Stimulated activated effector memory CD8-positive, alpha-beta T cell treated with anti-CD3 and anti-CD28 coated beads, Interleukin-12 subunit alpha, Interleukin-12 subunit beta, amount 100 ng/mL, for 72 hours (primary cell): ENCODE data around the gene ZNF625.

Source experiments
- ATAC-seq: fragments of 150-1000 bp; cut with Tn5 transposase; 2 replicates; pipeline ENCODE4 v1.10.0; 2021
- DNase-seq, 2 donors: peaks; one replicate each; pipeline ENCODE4 v3.0.0; 2021 to 2022; ENCODE audit warnings: low spot score in 2 of 2
- H3K27ac Mint-ChIP-seq: one replicate; pipeline ENCODE4 v1.8.0; 2022; ENCODE audit warnings: mild to moderate bottlenecking, mixed read lengths
- H3K36me3 Mint-ChIP-seq: one replicate; pipeline ENCODE4 v1.8.0; 2022; ENCODE audit warnings: mild to moderate bottlenecking, mixed read lengths
- H3K4me1 Mint-ChIP-seq: one replicate; pipeline ENCODE4 v1.8.0; 2022; ENCODE audit warnings: mixed read lengths
- H3K4me3 Mint-ChIP-seq: one replicate; pipeline ENCODE4 v1.8.0; 2022; ENCODE audit warnings: mild to moderate bottlenecking, mixed read lengths
- H3K9me3 Mint-ChIP-seq: one replicate; pipeline ENCODE4 v1.8.0; 2022; ENCODE audit warnings: mixed read lengths

The ZNF625 gene

DNA sequence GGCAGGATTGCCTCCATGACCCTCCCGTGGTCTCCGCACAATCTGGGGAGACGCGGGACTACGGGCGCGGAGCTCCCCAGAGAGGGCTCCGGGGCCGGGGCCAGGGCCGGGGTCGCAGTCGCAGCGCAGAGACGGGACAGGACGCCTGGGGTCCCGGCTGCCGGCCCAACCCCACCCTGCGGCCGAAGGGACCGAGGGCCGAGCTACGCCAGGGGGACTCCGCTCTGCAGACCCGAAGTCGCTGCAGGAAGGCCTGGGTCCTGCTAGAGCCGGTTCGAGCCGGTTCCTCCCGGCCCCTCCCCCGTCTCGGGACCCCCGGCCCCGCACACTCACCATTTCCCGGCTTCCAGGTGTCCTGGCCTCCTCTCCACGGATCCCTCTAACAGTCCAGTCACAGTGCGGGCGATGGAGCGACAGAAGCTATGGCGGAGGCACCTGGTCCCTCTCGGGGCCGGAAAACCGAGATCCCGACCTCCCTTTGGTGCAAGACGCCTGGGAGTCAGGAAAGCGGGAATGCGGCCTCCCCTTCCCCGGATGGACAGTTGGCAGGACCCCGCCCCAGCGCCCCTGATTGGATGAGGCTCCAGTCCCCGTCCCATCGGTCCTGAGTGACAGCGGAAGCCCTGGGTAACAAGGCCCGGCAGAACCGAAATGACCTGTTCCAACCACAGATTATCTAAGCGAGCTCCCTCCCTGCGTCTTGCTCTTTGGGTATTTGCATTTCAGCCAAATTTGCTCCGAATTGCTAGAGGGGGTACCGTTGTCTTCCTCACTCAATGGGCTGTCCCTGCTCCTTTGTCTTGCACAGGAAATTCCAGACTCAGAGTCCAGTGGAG is at the start of gene ZNF625:
Gene ZNF625, minus strand, starts transcription at position 512 of the 836 bp plus-strand sequence. Its CDS starts 176 bp downstream, at position 336.
- peak within 1 kb of the TSS; percentile 90 for H3K27ac Mint-ChIP-seq
- ATAC-seq (peak; percentile 85), DNase-seq (peak in 1 of 2 donors; percentile 69)
- peaks cover 6% of the 10 kb centered on the region for H3K4me1 Mint-ChIP-seq
- no peaks in the 10 kb centered on the region for H3K9me3 Mint-ChIP-seq
- peaks cover 6% of the 10 kb centered on the region for H3K36me3 Mint-ChIP-seq
- peak within 1 kb of the TSS; percentile 82 for H3K4me3 Mint-ChIP-seq

DNA sequence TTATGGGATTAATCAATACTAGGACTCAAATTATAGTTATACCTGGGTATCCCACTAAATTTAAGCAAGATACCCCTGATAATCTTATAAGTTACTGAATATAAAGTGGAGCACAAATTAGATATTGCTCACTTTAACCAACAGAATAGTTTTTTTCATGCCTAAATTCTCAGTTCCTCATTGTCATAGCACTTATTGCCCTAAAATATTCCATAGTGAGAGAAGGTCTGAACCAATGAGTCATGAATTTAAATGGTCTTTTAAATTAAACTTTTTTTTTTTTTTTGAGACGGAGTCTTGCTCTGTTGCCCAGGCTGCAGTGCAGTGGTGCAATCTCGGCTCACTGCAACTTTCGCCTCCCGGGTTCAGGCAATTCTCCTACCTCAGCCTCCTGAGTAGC is 48.8 kb upstream of the ZNF625 start:
- Mint-ChIP-seq H3K4me1 (no peaks in the 10 kb centered on the region), H3K27ac (no peak overlapping the region)
- no peak for ATAC-seq

DNA sequence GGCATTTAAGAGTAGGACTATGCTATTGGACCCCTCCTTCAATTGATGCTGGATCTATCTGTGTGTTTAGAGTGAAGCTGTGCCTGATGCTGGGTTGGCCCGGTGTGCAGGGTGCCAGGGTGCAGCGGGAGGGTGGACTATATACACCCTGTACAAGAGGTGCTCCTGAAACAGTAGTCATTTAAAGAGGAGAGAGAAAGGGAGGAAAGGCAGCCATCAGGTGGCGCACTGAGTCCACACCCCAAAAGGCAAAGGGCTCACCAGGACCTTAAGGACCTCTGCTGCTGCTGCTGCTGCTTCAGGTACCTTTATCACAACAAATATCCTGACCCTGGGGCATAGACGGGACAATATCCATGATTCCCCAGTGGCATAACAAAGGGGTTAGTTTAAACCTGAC is 45.7 kb upstream of the ZNF625 start:
- H3K36me3 Mint-ChIP-seq: no peaks in the 10 kb centered on the region
- no peak overlapping the region for H3K4me3 Mint-ChIP-seq
- H3K27ac Mint-ChIP-seq: no peak overlapping the region
- no peaks in the 10 kb centered on the region for H3K4me1 Mint-ChIP-seq
- ATAC-seq: peak; percentile 74
- peak in 1 of 2 donors; percentile 52 for DNase-seq
- peaks cover 28% of the 10 kb centered on the region for H3K9me3 Mint-ChIP-seq

More for the DNA sequence above, 48.8 kb upstream of the ZNF625 start:
- H3K4me3 Mint-ChIP-seq: no peak overlapping the region
- no peak for DNase-seq
- H3K9me3 Mint-ChIP-seq: peaks cover 35% of the 10 kb centered on the region
- no peaks in the 10 kb centered on the region for H3K36me3 Mint-ChIP-seq

DNA sequence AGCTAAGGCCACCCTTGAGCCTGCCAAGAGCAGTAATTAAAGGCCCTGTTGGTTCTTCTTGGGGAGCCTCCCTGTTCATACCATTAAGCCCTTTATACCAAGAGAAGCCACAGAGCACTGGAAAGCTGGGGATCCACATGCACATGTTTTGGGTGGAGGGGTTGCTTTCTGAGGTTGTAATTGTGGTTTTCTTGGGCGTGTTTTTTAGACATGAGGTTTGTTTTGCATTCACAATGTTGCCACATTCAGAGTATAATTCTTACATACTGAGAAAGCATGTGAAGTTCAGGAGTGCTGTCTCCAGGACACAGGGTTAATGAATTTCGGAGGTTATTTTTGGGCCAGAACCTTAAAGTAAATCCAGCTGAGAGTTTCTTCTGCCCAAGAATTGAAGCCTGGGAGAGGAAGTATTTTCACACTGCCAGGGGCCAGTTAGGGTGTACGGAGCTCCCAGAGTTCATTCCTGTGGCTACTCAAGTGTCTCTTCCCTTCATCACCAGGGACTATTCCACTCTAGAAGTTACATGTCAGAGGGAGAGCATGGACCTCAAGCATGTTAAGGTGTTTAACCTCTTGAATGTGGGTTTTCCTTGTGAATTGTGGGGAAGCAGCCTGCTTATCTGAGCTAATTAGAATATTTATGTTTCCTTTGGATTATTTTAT is 43.4 kb upstream of the ZNF625 start:
- no peak overlapping the region for H3K27ac Mint-ChIP-seq
- DNase-seq (no peak), ATAC-seq (no peak)
- no peaks in the 10 kb centered on the region for H3K4me1 Mint-ChIP-seq
- peaks cover 6% of the 10 kb centered on the region for H3K36me3 Mint-ChIP-seq
- peaks cover 25% of the 10 kb centered on the region for H3K9me3 Mint-ChIP-seq
- no peak overlapping the region for H3K4me3 Mint-ChIP-seq

DNA sequence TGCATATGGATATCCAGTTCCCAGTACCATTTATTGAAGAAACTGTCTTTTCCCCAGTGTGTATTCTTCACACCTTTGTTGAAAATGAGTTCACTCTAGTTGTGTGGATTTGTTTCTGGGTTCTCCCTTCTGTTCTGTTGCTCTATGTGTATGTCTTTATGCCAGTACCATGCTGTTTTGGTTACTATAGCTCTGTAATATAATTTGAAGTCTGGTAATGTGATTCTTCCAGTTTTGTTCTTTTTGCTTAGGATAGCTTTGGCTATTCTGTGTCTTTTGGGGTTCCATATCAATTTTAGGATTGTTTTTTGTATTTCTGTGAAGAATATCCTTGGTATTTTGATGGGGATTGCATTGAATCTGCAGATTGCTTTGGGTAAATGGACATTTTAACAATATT is 41.6 kb upstream of the ZNF625 start:
- Mint-ChIP-seq H3K36me3 (peaks cover 6% of the 10 kb centered on the region), H3K4me3 (no peak overlapping the region), H3K9me3 (peaks cover 20% of the 10 kb centered on the region), H3K27ac (no peak overlapping the region), H3K4me1 (no peaks in the 10 kb centered on the region)
- no peak for ATAC-seq
- no peak for DNase-seq

DNA sequence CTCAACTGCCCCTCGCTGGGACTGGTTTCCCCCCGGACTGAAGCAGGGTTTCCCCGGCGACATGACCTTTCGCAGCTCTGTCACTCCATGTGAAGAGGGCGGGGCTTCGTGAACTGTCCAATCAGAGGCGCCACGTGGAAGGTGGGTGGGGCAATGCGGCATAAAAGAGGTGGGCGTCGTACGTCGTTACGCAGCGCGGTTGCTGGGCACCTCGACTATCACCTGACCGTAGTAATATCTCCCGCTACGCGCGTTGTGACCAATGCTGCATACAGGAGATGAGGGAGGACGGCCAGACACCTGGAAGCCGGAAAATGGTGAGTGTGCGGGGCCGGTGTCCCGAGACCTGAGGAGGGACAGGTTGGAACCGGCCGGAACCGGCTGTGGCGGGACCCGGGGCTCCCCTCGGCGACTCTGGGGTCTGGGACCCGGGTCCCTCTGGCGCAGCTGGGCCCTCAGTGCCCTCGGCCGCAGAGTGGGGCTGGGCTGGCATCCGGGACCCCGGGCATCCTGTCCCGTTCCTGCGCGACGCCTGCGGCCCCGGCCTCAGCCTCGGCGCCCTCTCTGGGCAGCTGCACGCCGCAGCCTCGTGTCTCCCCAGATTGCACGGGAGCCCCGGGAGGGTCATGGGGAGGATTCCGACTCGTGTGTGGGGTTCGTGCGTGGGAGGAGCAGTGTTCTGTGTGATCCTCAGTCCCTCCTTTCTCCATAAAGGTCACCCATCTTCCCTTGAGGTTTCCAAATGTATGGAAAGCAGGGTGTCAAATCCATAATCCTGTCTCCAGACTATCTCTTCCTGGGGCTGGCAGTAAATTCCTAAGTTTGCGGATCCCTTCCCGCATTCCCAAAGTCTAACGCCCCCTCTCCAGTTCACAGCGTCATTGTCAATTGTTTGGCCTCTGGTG is 38.5 kb upstream of the ZNF625 start:
- H3K9me3 Mint-ChIP-seq: peaks cover 19% of the 10 kb centered on the region
- peaks cover 17% of the 10 kb centered on the region for H3K36me3 Mint-ChIP-seq
- no peak overlapping the region for H3K27ac Mint-ChIP-seq
- peak in 1 of 2 donors; percentile 51 for DNase-seq
- H3K4me3 Mint-ChIP-seq: peak overlapping the region; percentile 34
- no peaks in the 10 kb centered on the region for H3K4me1 Mint-ChIP-seq
- peak; percentile 37 for ATAC-seq

DNA sequence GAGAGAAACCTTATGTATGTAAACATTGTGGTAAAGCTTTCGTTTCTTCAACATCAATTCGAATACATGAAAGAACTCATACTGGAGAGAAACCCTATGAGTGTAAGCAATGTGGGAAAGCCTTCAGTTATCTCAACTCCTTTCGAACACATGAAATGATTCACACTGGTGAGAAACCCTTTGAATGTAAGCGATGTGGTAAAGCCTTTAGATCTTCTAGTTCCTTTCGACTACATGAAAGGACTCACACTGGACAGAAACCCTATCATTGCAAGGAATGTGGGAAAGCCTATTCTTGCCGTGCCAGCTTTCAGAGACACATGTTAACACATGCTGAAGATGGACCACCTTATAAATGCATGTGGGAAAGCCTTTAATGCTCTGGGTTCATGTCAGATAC is 31.1 kb upstream of the ZNF625 start:
- Mint-ChIP-seq H3K36me3 (peaks cover 76% of the 10 kb centered on the region), H3K4me3 (no peak overlapping the region)

DNA sequence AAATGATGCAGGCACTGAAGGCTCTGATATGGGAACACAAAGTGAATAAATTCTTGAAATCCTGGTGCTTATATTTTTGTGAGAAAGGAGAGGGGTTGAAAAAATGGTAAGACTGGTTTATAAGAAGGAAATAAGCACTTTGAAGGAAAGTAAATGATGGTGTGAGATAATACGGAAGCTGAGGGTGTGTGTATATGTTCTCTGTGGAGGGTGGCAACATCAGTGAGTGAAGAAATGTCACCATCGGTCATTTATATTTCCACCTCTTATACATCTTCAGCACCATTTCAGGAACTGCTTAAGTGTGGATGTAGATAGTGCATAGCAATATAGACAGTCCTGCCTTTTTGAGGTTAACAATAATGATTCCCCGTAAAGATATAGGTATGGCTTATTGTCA is 23.8 kb upstream of the ZNF625 start:
- DNase-seq (no peak), ATAC-seq (no peak)
- peaks cover 48% of the 10 kb centered on the region for H3K36me3 Mint-ChIP-seq
- H3K4me3 Mint-ChIP-seq: no peak overlapping the region
- H3K4me1 Mint-ChIP-seq: peaks cover 12% of the 10 kb centered on the region
- peaks cover 9% of the 10 kb centered on the region for H3K9me3 Mint-ChIP-seq
- H3K27ac Mint-ChIP-seq: no peak overlapping the region

More for the DNA sequence above, 31.1 kb upstream of the ZNF625 start:
- Mint-ChIP-seq H3K9me3 (peaks cover 25% of the 10 kb centered on the region), H3K27ac (no peak overlapping the region), H3K4me1 (no peaks in the 10 kb centered on the region)
- DNase-seq (no peak), ATAC-seq (no peak)

DNA sequence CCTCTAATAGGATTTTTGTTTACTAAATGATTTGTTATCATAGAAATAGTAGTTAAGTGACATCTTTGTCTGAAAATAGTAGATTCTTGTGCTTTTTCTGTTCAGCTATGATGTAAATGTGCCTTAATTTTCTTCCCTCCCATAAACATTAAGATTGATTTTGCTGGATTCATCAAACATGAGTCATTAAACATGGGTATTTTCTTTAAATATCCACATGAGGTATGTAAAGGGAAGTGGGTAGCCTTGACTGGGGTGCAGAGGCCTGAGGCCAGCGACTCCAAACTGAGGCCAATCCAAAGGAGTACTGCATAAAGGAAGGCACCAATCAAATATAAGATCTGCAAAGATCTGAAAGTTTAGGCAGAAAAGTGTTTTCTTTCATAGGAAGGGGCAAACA is 10.1 kb upstream of the ZNF625 start:
- DNase-seq (no peak), ATAC-seq (no peak)
- Mint-ChIP-seq H3K4me3 (no peak overlapping the region), H3K27ac (peak overlapping the region; percentile 61), H3K36me3 (peaks cover 76% of the 10 kb centered on the region), H3K4me1 (peaks cover 33% of the 10 kb centered on the region), H3K9me3 (no peaks in the 10 kb centered on the region)

DNA sequence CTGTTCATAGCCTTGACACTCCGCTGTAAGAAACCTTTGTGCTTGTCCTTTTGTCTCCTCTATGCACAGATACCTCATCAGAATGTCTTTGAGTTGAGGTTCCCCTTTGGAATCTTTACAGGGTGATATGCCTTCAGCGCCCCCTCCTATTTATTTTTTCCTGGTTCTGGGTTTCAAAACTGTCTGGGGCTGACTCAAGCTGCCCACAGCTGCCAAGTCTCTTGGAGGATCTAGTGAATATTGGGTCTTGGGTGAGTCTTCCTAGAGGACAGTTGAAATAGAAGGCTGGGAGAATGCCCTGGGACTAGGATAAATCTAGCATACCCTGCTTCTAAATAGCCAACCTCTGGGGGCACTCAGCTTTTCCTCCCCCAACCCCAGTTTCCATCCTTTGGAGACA is 7.3 kb upstream of the ZNF625 start:
- DNase-seq (no peak), ATAC-seq (no peak)
- Mint-ChIP-seq H3K9me3 (no peaks in the 10 kb centered on the region), H3K4me3 (peak overlapping the region; percentile 99), H3K36me3 (peaks cover 48% of the 10 kb centered on the region), H3K27ac (peak overlapping the region; percentile 100), H3K4me1 (peaks cover 33% of the 10 kb centered on the region)

DNA sequence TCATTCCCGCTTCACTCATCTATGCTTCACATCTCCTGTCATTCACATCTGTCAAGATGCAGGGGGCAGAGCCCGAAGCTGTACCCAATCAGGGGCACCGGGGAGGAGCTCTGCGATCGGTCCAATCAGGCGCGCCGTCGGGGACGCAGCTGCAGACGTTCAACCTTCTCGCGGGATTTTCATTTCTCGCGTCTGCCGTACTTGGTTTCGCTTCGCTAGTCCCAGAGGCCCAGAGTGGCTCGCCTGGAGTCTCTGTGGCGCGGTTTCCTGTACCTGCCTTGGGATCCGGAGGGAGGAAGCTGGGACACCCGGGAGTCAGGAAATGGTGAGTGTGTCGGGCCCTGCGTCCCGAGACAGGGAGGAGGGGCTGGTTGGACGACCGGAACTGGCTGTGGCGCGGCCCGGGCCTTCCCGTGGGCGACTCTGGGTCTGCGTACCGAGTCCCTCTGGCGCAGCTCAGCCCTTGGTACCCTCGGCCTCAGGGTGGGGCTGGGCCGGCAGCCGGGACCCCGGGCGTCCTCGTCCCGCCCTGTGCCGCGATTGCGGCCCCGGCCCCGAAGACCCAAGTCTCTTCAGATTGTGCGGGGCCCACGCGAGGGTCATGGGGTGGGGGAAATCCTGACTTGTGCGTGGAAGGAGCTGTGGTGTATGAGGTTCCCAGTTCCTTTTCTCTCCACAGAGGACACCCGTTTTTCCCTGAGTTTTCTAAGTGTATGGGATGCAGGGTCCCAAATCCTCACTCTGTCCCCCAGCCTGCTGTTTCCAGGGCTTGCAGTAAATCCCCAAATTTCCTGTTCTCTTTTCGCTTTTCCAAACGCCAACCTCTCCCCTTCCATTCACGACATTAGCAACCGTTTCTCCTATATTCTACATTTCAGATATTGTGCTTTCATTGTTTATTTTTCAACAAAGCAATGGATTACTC is 6.6 kb upstream of the ZNF625 start, which contains the start of gene ZNF136:
Gene ZNF136, plus strand, starts transcription at position 215 of the 925 bp plus-strand sequence. Its CDS starts 108 bp downstream, at position 323.
- Mint-ChIP-seq H3K4me1 (peaks cover 33% of the 10 kb centered on the region), H3K4me3 (peak within 1 kb of the TSS; percentile 99), H3K27ac (peak within 1 kb of the TSS; percentile 100), H3K9me3 (no peaks in the 10 kb centered on the region), H3K36me3 (peaks cover 42% of the 10 kb centered on the region)
- peak; percentile 99 for ATAC-seq
- DNase-seq: peak; percentile 82 to 94

DNA sequence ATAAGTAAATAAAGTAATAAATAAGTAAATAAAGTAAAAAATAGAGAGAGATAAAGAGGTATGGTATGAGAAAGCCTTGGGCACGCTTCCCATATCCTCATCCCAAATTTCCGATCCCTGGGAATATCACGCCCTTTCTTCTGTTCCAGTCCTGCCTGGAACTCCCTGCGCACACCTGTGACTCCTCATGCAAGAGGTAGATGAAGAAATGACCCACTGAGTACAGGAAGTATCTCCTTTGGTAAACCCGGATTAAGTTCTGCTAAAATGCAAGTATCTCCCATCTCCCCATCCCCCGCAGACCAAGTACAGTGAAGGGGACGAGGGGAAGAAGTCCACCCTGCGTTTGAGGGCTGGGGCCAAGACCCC is 6.0 kb upstream of the ZNF625 start:
- ATAC-seq (peak; percentile 1), DNase-seq (no peak)
- H3K36me3 Mint-ChIP-seq: peaks cover 36% of the 10 kb centered on the region
- H3K4me1 Mint-ChIP-seq: peaks cover 33% of the 10 kb centered on the region
- H3K9me3 Mint-ChIP-seq: no peaks in the 10 kb centered on the region
- H3K4me3 Mint-ChIP-seq: peak overlapping the region; percentile 99
- H3K27ac Mint-ChIP-seq: peak overlapping the region; percentile 100

DNA sequence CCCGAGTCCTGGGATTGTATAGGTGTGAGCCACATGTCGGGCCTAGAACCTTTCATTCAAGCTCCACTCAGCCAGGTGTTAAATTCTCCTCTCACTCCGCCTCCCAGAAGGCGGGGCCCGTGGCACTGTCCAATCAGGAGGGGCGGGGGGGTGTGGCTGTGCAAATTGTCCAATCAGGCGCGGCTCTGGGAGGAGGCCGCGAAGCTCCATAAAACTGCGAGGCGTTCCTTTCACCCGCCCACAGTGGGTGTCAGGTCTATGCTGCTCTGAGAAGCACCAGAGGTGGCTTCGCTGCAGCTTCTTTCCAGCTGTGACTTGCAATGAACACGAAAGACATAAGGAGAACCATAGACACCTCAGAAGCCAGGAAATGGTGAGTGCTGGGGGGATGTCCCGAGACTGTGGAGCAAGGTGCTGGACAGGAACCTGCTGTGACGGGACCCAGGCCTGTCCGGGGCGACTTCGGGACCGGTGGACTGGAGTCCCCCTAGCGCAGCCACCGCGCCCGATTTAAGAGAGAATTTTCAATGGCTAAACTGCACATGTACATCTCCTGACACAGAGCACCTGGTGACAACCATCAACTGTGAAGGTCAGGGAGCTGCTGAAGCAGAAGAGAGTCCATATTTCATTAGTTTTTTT is 3.4 kb upstream of the ZNF625 start:
- ATAC-seq (no peak), DNase-seq (no peak)
- Mint-ChIP-seq H3K27ac (no peak overlapping the region), H3K4me3 (no peak overlapping the region), H3K36me3 (peaks cover 16% of the 10 kb centered on the region), H3K9me3 (no peaks in the 10 kb centered on the region), H3K4me1 (peaks cover 18% of the 10 kb centered on the region)
